22Rv1 (cell line): ENCODE measurements around the gene BPIFB4.
"Not testable (repeated sequence)": the region's sequence is repeated elsewhere in the genome, so short reads cannot be mapped to it uniquely, and the experiment has no call there.

Experiments used
- H3K27ac ChIP-seq: fragments of 450-650 bp; 2 replicates; pipeline ENCODE4 v1.5.1; 2017
- CTCF ChIP-seq: fragments of 450-650 bp; IDR thresholded peaks from 2 replicates; pipeline ENCODE4 v1.5.1; 2017; ENCODE audit warnings: mild to moderate bottlenecking
- ZFX ChIP-seq: fragments of 450-650 bp; IDR thresholded peaks from 2 replicates; pipeline ENCODE4 v1.6.1; 2017; ENCODE audit warnings: antibody characterized with exemption, borderline replicate concordance

BPIFB4 gene

GRCh38 chr20:33119725-33120720 lies 40.6 kb downstream of the BPIFB4 start:
- TF ChIP-seq CTCF (no peak), ZFX (no peak)
- H3K27ac ChIP-seq: no peak overlapping the region

- no peak for TF ChIP-seq CTCF
- no peak for TF ChIP-seq ZFX
- H3K27ac ChIP-seq: no peak overlapping the region
These were observed 41.5 kb downstream of the BPIFB4 start for GRCh38 chr20:33120934-33121333.

- not testable (repeated sequence) for H3K27ac ChIP-seq
These were observed 42.9 kb downstream of the BPIFB4 start for GRCh38 chr20:33122297-33122696.

- H3K27ac ChIP-seq: no peak overlapping the region
- TF ChIP-seq ZFX (no peak), CTCF (no peak)
These were observed 44.8 kb downstream of the BPIFB4 start for GRCh38 chr20:33124261-33124660.

- TF ChIP-seq CTCF (no peak), ZFX (no peak)
- no peak overlapping the region for H3K27ac ChIP-seq
These were observed 45.6 kb downstream of the BPIFB4 start for GRCh38 chr20:33124994-33125393.

GRCh38 chr20:33125983-33126382 lies 46.5 kb downstream of the BPIFB4 start:
- TF ChIP-seq CTCF (no peak), ZFX (no peak)
- no peak overlapping the region for H3K27ac ChIP-seq

- H3K27ac ChIP-seq: no peak overlapping the region
- no peak for TF ChIP-seq CTCF
- TF ChIP-seq ZFX: no peak
These were observed 48.1 kb downstream of the BPIFB4 start for GRCh38 chr20:33127422-33128097.
